ENCODE data around the gene RNF224. TPM values are rescaled to one million over a fixed set of nuclear protein-coding genes. Genes with fewer than 3 reads are reported as not detected.
"Not testable (repeated sequence)": the region's sequence is repeated elsewhere in the genome, so short reads cannot be mapped to it uniquely, and the experiment has no call there.

Gene RNF224
- polyA plus RNA-seq, 1 donor: 13.1 TPM

DNA sequence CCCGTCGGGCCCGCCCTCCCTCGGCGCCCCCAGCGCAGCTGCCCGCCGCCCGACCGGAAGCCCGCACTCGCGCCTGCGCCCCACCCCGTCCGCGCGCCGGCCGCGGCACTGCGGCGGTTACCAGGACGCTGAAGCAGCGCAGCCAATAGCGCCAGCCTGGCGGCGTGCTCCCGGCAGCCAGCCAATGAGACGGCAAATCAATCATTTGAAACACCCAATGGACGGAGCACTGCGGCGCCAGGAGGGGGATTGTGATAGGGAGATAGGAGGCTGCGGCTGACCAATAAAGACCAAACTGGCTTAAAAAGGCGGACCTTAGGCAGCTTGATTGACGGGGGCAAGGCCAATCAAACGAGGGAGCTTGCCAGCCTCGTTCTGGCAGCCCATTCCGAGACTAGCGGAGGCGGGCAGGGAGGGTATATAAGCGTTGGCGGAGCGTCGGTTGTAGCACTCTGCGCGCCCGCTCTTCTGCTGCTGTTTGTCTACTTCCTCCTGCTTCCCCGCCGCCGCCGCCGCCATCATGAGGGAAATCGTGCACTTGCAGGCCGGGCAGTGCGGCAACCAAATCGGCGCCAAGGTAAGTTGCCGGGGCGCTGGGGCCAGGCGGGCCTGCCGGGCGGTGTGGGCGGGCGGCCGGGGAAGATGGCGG is 13.7 kb downstream of the RNF224 start, which contains the start of gene TUBB4B:
TSS of gene TUBB4B (plus strand) at position 447 of the 649 bp plus-strand sequence. CDS start at position 521, 74 bp downstream.
- peak; percentile 100 for DNase-seq

DNA sequence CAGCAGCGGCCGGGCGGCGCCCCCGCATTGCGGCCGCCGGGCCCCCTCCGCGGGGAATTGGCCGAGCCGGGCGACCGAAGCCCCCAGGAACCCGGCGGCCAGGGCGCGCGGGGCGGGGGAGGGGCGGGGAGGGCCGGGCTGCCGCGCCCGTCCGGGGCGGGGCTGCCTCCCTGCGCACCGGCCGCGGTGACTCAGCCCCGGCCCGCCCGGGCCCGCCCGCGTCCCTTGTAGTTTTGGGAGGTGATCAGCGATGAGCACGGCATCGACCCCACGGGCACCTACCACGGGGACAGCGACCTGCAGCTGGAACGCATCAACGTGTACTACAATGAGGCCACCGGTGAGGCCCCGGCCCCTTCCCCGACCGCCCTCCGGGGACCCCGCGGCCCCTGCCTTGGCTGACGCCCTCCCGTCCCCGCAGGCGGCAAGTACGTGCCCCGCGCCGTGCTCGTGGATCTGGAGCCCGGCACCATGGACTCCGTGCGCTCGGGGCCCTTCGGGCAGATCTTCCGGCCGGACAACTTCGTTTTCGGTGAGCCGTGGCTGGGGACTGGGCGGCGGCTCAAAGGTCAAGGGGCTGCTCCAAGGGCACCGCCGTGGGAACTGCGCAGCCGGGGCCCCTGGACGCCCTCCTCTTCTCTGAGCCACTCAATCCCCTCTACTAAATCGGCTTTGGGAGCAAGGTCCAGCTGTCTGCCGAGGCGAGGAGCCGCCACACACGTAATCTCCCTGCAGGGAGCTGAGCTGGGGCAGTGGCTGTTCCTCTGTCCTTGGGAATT is 14.4 kb downstream of the RNF224 start:
- DNase-seq: no peak

DNA sequence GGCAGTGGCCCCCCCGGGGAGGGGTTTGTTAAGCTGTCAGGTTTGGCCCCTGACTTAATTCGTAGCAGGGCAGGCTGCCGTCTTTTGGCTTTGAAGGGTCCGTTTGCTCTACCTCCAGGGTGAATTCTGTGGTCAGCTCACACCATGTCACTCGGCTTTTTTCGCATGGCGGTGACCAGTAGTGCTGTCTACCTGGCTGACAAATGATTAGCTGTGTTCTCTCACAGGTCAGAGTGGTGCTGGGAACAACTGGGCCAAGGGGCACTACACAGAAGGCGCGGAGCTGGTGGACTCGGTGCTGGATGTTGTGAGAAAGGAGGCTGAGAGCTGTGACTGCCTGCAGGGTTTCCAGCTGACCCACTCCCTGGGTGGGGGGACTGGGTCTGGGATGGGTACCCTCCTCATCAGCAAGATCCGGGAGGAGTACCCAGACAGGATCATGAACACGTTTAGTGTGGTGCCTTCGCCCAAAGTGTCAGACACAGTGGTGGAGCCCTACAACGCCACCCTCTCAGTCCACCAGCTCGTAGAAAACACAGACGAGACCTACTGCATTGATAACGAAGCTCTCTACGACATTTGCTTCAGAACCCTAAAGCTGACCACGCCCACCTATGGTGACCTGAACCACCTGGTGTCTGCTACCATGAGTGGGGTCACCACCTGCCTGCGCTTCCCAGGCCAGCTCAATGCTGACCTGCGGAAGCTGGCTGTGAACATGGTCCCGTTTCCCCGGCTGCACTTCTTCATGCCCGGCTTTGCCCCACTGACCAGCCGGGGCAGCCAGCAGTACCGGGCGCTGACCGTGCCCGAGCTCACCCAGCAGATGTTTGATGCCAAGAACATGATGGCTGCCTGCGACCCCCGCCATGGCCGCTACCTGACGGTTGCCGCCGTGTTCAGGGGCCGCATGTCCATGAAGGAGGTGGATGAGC is 15.2 kb downstream of the RNF224 start:
- DNase-seq: no peak

DNA sequence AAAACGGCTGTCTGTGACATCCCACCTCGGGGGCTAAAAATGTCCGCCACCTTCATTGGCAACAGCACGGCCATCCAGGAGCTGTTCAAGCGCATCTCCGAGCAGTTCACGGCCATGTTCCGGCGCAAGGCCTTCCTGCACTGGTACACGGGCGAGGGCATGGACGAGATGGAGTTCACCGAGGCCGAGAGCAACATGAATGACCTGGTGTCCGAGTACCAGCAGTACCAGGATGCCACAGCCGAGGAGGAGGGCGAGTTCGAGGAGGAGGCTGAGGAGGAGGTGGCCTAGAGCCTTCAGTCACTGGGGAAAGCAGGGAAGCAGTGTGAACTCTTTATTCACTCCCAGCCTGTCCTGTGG is 15.9 kb downstream of the RNF224 start:
- DNase-seq: not testable (repeated sequence)

DNA sequence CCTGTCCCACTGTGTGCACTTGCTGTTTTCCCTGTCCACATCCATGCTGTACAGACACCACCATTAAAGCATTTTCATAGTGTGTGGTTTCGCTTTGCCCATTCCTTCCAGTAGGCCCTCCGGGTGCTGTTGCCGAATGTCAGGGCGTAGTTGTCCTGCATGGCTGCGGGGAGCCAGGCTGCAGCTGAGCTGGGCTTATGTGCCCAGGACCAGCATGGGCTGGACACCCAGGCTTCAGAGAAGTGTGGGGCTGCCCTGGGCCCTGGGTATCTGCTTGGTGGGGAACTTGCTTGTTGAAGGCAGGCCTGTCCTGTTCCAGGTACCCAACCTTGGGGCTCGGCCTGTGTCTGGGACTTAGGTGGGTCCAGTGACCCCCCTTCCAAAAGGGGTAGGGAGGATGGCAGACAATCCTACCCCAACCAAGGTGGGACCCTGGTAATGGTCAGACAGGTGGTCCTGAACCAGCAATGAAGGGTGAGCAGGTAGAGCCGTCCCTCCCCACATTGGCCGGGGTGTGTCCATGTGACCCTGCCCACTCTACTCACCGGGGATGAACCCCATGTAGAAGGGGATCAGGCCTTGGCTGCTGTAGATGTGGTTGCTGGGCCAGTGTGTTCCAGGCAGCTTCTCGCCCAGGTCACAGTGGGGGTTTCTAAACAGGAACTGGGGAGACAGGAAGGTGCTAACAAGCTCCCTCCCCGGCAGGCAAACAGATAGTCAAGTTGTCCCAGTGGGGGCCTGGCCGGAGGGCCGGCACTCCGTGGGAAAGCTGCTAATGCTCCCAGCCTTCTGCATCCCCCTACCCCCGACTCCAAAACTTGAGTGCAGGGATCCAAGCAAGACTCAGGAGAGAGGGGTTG is 16.6 kb downstream of the RNF224 start:
- no peak for DNase-seq

DNA sequence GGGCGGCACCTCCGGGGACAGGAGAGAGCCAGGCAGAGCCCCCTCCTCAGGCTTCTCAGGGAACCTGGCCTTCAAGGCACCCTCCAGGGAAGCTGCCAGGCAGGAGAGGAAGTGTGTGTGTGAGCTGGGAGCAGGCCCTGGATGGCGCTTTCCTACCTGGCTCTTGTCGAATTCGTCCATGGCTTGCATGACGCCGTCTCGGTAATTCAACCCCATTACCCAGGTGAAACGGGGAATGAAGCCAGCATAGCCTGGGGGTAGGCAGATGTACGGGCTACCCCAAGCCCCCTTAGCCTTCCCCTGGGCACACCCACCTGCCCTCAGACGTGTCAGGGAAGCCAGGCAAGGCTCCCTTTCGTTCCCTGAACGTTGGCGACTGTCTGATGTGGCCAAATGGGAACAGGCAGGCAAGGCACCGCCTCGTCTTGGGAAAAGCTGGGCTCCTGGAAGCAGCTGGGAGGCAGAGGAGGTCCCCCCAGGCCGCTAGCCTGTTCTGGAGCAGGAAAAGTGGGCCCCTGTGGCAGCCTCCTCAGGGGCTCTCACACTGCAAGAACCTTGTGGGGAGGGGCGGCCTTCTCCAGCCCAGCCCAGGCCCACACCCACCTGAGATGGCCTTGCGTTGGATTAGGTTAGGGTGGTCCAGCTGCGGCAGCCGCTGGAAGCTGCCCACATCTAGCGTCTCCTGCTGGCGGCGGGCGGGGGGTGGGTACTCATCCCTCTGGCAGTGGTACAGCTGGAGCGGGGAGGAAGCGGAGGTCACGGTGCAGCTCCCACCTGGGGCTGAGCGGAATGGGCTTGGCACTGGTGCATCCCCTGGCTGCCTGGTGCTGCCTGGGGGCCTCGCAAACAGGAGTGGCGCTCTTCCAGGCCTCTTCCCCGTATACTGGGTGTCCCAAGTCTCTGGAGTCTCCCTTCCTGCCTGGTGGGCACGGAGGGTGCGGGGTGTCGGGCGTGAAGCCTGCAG is 17.5 kb downstream of the RNF224 start:
- no peak for DNase-seq

DNA sequence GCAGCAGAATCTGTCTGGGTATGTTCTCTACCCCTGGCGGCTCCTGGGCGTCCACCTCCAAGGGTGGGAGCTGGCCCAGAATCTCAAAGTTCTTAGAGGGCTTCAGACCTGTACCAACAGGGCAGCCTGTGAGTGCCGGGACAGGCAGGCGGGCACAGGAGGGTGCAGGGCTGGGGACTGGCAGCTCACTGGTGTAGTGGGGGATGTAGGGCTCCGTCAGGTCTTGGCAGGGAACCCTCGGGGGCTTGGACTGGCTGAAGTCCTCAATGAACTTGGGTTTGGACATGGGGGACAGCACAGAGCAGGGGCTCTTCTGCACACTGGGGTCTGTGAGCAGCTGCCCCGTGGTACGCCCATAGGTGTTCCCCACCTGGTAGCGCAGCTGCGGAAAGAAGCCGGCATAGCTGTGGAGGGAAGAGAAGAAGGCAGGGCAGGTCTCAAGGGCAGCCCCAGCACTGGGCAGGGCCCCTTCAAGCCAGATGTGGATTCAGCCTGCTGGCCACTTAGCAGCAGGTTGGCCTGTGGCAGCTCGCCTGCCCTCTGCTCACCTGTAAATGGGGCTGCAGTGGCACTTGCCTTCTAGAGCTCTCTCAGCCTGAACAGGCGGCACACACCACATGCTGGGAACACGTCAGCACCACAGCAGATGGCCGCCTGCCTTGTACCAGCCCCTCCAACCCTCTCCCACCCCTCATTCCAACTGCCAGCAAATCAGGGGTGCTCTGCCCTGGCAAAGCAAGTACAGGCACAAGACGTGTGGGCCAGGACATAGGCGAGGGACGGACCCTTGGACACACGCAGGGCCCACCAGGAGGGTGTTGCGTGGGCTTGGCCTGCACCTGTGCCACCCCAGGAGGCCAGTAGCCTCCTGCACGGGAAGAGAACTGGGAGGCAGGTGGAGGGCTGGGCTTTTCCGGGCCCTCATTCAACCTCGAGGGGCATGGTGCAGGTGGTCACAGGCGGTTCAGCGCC is 18.4 kb downstream of the RNF224 start:
- no peak for DNase-seq

DNA sequence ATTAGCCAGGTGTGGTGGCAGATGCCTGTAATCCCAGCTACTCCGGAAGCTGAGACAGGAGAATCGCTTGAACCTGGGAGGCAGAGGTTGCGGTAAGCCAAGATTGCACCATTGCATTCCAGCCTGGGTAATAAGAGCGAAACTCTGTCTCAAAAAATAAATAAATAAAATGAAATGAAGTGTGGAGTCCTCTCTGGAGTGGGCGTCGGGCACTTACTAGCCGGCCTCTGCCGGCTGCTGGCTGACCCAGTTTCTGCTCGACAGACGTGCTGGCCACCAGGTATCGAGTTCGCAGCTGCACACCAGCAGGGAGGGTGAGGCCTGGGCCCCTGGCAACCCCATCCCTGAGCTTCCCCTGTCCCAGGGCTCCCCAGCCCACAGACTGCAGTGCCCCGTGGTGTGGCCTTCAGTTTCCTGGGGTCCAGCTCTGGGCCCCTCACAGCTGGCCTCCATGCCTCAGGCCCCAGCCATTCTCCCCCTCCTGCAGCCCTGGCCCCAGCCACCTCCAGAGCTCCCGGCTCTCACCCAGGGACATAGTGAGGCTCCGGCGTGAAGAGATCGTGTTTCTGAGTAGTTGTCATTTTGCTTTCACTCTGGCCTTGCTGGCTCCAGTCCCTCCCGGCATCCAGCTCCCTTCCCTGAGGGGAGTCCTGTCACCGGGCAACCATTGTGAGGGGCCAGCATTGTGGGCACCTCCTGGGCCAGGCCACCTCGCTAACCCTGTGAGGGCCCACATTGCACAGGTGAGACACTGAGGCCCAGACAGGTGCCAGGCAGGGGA is 20.0 kb downstream of the RNF224 start:
- DNase-seq: no peak

DNA sequence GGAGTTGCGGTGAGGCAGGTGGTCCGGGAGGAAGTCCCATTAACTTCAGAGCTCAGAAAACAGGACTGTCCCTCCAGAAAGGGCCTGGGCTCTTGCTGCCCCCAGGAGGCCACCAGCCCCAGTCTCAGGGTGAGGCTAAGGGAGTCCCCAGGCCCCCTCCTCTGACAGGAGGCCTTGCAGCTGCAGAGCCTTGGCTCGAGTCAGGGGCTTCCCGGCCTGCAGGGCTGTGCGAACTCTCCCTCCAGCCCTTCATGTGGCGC is 20.5 kb downstream of the RNF224 start:
- DNase-seq: no peak

DNA sequence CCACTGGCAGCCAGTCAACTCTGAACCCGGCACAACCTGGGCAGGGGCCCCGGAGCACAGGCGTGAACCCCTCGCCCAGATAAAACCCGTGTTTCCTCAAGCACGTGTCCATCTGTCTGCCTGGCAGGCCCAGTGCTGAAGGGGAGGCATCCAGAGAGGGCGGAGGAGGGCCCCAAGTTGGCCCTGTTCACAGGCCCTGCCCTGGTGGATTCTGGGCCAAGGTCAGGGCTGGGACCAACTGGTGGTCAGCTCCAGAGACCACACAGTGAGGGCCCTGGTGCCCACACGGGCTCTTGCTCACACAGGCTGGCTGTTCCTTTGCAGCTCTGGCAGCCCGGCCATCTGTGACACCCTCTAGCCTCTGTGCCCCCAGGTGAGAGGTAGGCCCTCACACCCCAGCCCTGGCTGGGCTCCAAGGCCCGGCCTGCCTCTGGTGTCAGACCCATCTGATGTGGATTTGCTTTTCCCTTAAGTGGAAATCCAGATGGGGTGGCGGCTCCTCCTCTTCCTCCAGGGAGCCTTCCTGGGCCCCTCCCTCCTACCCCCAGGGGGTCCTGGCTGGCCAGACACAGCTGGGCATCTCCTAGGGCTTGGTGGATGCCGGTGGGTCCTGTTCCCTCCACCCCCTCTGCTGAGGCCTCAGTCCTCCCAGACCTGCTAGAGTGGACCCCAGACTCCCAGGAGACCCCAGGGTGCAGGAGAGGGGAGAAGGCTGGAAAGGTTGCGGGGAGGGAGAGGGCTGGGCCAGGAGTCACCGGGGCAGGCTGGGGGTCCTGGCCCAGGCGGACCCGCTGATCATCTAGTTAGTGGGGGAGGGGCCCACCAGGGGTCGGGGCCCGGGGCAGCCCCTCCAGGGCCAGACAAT is 23.3 kb downstream of the RNF224 start:
- DNase-seq: no peak

DNA sequence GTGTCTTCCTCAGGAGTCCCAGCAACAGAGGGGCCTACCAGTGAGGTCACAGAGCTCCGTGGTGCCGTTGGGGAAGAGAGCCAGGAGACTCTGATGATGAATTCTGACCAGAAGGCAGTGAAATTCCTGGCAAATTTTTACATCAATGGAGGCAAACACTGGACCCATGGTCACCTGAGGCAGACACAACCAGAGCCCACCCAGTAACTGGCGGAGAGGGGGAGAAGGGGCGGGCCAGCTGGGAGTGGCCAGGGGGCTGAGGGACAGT is 23.8 kb downstream of the RNF224 start, which contains the start of gene STPG3:
TSS of gene STPG3 (plus strand) at position 93 of the 268 bp plus-strand sequence. CDS start at position 94, 1 bp downstream.
- no peak for DNase-seq

DNA sequence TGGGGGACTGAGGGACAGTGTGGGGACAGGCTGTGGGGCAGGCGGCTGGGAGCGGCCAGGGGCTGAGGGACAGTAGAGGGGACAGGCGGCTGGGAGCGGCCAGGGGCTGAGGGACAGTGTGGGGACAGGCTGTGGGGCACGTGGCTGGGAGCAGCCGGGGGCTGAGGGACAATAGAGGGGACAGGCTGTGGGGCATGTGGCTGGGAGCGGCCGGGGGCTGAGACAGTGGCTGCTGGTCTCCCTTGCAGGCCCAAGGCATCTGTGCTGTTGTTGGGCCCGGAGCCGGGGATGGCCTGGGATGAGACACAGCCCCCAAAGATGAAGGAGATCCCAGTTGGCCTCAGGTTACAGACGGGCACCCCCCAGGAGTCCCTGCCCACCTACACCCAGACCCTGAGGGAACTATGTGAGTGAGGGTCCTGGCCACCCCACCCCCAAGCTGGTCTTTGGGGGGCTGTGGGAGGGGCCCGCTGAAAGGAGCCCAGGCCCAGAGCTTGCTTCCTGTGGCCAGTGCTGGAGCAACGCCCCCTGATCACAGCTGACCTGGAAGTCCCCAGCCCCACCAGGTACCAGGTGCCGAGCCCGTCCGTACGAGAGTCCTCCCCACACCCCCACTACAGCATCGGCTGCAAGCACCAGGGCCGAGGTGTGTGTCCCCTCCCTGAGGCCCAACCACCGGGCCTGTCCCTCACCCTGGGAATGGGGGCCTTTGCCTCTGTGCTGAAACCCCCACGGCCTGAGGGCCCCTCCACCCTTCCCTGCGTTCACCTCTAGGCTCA is 24.4 kb downstream of the RNF224 start:
- no peak for DNase-seq

DNA sequence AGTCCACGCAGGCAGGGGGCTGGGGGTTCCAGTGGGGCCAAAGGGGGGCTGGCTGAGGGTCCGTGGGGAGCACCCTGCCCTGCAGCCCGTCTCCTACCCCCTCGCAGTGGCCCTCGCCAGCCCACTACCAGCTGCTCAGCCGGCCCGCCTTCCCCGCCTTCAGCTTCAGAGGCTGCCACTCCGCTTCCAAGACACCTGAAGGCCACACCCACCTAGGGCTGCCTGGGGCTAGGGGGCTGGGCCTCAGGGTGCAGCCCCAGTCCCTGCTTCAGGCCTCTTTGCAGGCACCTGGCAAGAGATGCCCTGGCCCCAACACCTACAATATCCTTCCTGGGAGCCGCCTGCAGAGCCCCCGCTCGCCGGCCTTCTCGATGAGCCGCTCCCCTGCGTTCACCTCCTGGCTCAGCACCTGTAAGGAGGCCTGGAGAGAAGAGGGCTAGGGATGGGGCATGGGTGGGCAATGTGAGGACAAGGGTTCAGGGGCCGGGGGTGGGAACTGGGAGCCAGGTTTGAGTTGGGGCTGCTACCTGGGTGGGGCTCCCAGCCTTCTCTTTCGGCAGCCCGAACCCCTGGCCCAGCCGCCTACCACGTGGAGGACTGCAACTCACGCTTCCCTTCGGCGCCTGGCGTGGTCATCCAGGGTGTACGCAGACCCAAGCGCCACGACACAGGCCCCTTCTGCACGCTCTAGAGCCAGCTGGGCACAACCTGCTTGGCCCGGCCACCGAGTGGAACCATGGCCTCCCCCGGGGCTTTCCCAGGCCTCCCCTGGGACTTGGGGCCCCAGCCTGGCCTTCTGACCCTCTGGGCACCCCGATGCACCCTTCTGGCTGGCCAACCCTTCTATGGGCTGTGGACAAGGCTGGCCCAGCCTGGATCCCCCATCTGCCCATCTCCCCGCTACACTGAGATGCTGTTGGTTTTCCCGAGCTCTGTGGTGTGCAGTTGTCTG is 25.5 kb downstream of the RNF224 start:
- no peak for DNase-seq

DNA sequence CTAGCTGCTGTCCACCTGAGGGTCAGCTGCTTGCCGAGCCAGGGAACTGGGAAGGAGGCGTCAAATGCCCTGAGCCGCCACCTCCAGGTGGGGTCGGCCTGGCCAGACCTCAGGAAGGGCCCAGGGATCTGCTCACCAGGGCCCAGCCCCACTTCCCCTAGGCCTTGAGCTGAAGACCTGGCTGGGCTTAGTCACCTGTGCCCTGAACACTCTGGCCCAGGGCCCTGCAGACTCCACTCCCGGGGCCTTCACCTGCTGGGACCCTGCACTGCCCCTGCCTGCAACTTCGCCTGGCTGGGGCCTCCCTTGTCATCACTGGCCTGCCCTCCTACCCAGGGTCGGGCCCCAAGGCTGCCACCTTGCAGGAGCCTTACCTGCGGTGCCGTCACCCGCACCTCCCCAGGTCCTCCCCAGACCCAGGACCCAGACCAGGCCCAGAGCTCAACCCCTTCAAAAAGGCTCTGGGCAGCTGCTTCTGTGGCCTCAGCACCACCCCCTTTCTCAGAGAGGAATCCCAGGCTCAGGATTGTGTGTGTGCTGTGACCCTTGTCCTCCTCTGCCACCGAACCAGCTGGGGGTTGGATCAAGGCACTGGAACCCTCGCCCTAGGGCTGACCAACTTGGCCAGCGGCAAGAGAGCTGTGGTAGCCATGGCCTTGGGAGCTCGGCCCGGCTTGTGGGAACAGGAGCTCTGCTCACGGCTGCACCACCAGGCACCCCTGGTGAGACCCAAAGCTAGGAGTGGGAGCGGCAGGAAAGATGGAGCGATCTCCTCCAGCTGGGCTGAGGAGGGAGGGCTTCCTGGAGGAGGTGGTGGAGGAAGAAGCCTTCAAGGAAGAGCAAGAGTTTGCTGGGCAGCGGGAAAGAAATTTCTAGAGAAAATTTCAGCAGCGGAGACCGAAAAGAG is 26.7 kb downstream of the RNF224 start:
- DNase-seq: no peak

Data from left kidney (tissue), 2 donors.